NCI-H1105 (cell line): ENCODE measurements around the gene RAD51B.

Source experiments
- DNase-seq: peaks from one replicate; lab custom pipeline; 2025; lab: John Stamatoyannopoulos, UW

The RAD51B gene

DNA sequence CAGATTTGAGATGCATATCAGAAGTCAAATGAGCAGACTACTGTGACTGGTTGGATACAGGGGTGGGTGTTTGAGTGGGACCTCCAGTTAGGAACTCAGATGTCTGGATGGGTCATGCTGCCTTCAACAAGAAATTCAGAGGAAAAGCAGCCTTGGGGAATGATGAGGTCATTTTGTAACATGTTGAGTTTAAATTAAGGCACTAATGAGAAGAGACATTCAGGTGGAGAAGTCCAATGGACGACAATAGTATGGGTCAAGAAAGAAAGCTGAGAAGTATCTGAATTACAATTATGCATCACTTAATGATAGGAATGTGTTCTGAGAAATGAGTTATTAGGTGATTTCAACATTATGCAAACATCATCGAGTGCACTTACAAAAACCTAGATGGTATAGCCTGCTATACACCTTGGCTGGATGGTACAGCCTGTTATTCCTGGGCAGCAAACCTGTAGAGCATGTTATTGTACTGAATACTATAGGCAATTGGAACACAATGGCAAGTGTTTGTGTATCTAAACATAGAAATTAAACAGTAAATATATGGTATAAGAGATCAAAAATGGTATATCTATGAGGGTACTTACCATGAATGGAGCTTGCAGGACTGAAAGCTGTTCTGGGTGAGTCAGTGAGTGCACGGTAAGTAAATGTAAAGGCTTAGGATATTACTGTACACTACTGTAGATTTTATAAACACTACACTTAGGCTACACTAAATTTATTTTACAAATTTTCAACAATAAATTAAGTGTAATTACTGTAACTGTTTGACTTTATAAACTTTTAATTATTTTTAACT is 414.7 kb downstream of the RAD51B start:
- DNase-seq, result no peak

DNA sequence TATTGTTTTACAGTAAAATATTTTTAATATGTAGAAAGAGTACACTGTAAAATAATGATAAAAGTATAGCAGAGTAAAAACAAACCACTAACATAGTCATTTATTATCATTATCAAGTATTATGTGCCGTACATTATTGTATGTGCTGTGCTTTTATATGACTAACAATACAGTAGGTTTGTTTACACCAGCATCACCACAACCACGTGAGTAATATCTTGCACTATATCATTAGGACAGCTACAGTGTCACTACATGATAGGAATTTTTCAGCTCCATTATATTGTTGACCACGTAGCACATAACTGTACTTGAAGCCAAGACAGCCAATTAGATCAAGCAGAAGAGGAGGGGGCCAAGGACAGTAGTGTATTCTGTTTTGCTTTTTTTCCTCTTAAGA is 415.4 kb downstream of the RAD51B start:
- DNase-seq, result no peak

DNA sequence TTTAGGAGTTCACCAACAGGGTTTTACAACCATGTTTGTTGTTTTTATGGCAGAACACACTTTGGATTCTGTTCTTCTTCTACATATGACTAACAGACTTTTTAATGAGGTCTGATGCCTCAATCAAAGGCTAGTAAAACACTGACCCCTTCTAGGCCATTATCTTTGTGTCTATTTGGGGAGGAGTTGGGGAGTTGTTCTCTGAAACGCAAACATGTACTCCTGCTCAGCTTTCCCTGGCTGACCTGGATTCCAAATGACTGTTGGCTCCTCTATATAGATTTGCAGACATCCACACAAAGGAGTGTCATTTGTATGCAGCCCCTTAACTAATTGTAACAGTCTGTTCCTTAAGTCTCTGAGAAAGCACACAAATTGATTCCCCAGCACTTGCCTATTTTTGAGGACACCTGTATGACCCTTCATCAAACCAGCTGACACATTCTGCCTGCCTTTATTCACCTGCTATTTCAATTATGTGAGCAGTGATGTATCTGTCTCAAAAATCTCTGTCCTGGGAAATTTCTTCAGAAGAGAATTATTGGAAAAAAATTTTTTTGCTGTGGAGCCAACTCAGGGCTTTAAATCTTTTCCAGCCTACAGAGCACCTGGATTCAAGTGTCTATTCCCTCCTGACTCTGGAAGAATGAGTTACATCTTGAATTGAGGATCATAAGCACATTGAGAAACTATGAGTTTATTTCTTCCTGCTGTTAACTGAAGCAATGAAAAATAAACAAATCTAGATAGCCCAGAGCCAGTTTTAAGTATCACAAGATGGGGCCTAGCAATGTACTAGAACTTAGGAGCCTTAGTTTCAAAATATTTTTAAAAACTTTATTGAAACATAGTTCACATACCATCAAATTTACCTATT is 417.2 kb downstream of the RAD51B start:
- DNase-seq, result no peak

DNA sequence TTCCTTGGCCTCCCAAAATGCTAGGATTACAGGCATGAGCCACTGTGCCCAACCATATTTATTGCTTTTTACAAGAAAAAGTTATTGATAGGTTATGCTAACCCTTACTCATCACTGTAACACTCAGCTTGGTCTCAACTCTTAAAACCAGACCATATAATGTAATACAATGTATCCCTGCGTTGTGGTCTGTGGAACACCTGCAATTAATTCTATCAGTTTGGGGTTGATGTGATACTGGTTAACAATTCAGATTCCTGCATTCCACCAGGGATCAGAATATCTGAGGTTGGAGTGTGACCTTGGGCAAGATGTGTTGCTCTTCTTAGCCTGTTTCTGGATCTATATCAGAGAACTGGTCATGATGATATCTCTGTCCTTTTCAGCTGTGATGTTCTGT is 419.0 kb downstream of the RAD51B start:
- no peak for DNase-seq

DNA sequence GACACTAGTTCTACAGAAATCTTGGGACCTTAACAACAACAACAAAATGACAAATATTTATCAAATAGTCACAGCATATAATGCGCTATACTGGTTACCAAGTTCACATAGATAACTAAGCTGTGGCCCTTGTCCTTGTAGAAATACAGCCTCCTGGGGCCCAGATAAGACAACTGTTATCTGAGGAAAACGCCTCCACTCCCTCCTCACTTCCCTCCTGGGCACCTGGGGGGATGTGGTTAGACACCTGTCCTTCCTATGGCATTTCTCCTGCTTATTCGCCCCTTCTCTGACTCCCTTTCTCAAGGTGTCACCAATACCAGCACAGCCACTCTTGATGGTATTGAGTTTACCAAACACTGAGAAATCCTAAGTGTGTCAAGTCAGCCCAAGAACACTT is 419.4 kb downstream of the RAD51B start:
- no peak for DNase-seq

DNA sequence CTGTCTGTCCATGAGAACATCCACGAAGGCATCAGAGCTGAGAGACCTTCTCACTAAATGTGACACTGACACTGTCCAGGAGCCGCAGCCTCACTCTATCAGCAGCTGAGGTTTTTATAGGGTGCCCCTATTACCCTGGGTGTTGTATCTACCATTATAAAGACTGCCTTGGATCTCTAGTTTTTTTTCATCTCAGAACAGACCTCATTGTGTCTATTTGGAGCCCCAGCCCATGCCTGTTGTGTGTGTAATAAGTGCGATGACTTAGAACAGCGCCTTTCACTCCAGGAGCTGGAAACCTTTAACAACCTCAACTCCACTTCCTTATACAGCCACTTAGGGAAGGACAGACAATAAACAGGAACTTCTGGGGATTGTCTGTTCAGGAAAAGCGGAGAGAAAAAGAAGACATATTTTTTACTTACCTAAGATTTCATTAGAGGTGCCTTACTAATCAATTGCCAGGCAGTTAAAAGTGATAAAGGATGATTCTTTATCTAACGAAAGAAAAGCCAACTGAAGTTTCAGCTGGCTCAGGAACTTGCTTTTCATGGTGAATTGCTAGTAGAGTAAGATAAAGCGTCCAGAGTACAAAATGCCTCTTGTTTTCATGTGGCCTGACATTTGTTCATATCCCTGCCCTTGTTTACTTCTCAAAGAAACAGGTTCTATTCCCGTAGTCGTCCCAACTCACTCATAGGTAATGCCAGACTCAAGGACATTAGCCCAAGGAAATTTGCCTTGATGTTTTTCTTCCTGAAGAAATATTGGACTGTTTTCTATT is 420.6 kb downstream of the RAD51B start:
- DNase-seq, result no peak

DNA sequence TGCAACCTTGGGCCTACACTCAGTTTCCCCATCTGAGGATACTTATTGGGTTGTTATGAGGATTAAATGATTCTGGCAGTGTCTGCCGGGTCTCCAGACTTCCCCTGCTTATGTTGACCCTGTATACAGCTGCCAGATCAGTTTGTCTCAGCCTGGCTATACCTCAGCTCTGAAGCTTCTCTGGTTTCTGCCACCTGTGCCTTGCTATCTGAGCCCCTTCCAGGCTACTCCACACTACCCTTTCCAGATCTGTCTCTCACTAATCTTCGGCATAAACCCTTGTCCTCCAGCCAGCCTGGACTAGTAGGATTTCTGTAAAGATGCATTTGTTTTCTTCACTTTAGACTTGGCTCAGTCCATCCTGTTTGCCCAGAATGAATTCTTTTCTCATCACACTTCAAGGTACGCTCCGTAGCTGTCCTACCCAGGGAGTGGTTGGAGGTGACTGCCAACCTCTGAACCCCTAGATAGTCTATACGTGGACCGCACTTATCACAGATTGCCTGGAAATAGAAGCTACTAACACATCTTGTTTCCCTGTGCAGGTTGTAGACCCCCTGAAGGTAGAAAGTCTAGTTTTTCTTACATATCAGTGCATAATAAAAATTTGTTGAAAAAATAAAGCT is 422.4 kb downstream of the RAD51B start:
- no peak for DNase-seq

DNA sequence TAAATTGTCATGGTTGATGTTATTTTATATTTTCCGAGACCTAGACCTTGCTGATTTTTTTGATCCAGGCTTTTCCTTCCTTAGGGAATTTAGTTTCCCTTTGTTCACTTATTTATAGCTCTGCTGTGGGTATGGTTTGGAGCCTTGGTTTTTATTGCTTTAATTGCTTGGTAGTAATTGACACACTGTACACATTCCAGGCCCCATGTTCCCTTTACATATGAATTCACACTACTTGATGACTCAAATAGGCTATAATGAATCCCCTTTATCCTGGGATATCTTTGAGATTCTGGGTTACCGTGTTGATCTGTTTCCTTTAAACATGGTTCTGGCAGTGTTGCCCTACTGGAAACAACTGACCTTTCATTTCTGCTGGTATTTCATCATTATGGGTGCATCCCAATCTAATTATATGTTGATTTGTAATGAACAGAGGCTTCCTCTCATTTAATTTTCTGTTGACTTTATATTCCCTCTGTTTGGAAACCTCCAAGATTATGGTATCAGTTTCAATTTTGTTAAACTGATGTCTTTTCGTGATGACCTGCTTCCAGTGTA is 424.0 kb downstream of the RAD51B start:
- no peak for DNase-seq

DNA sequence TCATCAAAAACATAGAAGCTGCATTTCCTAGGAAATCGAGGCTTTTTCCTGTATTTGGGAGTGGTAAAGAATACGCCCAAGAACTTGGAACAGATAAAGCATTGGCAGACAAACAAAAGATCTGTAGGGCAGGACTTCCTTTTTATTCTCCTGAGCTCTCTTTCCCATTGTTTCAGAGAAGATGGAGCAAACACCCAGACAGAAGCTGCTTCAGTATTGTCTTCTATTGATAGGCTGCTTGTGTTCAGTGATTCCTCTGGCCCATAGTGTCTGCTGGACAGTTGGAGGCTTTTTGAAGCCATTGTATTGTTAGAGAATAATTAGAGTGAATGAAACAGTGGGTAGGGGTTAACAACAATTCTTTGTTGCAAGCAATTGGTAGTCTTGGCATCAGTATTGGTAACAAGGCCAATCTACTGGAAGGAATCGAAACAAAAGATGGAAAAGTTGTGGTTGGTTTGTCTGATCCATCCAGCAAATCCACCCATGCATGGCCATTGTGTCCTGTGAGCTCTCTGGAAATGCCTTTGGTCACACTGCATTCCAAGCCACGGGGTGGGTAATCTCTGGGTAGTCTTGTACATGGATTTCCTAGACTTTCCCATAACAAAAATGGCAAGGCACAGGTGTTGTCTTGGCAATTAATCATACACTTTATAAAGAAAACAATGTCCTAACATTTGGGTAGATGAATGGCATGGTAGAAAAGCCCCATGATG is 424.8 kb downstream of the RAD51B start:
- DNase-seq, result no peak

DNA sequence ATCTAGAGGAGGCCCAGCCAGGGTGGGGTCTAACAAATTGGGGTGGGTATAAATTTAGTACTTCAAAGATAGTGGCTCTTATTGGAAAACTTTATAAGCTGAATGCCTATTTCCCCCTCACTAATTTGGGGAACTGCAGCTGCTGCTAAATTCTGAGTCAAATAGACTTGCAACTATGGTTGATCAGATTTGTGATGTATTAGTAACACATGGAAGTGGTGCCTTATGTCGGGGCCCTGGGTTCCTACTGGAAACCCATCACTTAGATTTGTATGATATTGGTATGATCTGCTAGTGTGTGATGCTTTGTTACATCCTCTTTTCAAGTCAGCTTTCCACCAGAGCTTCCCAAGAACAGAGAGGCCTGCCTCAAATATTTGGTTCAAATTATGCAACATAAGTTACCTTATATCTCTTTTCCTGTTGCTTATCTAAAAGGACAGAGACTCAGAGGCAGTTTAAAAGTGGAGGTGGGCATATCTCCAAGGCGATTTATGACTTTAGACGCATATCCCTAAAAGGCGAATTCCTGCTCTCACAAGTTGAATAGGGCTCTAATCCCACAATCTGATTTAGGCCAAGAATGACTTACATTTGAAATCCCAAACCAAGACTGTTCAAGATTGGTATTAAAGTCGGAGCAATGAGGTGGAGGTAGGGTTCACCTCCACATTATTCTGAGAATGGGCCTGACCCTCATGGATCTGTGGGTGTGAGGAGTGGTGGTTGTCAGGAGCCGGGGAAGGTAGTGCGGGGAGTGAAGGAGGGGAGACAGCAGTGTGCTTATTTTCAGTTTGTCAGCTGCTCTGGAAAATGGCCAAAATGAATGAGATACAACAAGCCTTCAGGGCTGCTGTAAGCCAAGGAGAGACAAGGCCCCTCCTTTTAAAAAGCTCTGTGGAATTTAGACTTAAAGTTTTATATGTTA is 425.8 kb downstream of the RAD51B start:
- no peak for DNase-seq

DNA sequence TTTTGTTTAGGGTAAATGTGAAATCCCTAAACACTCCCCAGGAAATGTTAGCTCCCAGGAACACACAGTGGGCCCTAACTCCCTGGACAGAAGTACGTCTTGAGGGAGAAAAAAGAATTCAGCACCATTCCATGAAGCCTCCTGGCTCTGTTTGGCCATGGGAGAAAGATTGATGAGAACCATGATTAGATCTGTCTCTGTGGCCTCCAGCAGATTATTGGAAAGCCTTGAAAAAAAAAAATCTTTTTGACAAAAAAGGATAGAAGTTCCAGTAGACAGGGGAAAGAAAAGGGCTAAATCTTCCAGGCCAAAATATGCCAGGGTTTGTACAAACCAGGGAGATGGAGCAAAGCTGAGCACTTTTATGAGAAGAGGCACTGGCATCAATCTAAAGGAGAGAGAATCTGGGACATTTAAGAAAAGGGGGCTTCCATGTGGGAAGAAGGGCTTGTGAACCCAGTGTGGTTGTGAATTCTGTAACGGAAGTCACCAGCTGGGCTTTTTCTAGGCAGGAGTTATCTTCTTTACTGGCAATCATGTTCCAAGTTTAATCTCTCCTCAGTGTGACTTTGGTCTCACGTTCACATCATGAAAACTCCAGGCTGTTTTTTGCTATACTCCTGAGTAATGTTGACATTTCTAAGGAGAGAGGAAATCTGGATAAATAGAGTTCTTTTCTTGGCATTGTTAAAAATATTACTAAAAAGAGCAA is 426.7 kb downstream of the RAD51B start:
- no peak for DNase-seq

DNA sequence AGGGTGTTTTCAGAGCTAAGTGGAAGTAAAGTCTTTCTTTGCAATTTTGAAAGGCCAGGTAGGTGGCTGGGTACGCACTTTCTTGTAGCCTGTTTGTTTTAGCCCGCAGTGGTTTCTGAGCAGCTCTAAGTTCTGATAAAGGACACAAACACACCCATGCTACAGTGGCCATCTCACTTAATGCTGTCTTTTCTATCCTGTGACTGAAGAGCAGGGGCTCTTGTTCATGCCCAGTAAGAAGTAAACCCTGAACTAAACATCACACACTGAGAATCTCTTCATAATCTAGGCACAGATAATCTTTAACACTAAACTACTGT is 427.2 kb downstream of the RAD51B start:
- no peak for DNase-seq

DNA sequence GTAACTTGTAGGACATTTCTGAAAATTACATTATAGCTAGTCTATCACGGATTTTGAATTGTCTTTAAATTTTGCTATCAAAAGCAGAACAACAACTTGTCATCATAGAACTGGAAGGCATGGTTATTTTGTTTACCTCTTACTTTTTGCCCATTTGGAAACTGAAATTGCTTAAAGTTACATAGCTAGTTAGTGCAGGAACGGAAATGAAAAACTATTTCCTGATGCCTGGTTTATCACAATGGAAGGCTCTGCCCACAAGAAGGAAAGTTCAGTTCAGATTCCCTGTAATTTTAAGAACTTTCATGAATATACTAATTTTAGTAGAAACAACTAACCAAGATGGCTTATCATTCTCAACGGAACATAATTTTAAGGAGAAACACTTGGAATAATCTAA is 427.7 kb downstream of the RAD51B start:
- no peak for DNase-seq

DNA sequence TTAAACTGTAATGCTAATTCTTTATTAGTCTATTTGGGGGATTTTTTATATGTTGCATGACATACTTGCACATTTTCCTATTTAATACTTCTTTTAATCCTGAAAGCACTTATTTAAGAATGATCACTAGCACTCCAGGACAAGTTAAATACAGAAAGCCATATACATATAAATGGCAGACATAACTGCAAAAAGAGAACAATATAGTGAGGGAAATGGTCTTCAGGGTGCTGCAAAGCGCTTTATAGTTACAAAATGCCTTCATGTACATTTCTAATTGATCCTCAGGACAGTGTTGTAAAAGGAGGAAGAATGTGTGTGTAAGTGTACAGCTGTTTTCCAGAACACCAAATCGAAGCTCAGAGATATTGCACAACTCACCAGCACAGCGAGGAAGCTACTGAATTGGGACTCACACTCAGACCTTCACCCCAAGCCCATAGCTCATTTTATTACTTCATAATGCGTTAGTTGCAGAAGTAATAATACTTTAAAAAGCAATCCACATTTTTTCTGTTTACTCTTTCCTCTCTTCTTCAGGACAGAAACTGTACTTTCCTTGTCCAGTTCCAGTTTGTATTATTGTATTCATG is 428.2 kb downstream of the RAD51B start:
- no peak for DNase-seq

DNA sequence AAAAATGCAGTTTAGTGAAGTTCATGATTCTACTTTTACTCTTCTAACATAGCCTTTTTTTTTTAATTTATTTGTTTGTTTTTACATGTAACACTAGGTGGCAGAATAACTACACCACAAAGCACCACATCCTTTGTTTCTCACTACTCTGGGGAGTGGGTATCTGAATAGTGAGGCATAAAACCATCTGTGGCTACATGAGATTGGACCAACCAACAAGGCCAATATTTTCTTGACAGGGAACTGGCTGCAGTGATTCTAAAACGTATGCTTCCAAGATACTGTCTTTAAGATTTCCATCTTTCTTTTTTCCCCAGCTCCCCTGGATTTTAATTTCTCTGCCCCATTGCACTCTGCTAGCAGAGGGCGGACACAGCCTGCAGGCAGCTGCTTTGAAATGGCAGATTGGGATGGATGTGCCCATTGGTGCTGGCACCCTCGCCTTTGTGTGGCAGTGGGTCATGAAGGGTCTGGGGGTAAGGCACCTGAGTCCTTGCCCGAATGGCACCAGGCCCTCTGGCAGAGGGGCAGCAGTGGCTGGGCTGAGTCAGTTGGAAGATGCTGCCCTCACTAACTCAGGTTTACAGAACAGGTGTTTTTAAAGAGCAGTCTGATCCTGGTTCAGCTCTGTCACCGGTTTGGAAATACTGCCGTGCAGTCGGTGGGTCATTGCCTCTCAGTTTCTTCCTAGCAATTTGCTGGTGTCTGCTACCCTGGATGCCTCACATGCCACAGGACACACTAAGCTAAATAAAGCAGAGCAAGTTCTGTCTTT is 429.1 kb downstream of the RAD51B start:
- DNase-seq, result peak; percentile 43

DNA sequence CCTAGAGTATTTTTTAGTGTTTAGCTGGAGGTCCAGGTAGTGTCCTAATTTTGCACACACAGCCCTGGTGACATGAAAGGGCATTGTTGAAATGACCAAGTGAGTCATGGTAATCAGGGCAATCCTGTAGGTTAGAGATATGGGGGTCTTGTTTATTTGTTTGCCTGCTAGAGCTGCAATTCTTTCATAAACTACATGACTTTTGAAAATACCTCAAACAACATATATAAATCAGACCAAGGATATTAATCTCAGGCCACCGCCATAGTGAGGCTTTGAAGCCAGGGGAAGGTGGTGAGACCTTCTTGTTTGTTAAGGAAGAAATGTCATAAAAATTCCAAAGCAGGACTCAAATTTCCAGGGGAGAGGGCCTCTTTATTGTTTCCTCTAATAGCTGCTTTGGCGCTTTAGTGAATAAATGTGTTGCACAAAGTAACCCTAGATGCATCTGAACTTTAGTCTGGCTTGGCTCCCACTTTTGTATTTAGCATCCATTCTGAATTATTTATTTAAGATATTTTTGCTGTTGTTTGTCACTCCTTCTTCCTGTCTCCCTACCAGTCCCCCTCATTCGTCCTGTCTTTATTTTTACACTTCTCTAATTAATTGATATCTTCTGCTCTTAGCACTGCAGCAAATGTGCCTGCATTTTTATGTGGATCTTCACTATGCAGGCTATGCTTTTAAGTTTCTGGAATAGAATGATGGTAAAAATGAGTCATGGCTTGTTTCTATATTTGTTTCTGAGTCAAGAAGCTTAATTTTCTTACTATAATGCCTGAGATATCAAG is 430.3 kb downstream of the RAD51B start:
- no peak for DNase-seq
